ENCODE data around the gene OR6B2. TPM values are rescaled to one million over a fixed set of nuclear protein-coding genes. Genes with fewer than 3 reads are reported as not detected.

OR6B2 gene
- total RNA-seq, 1 donor from 2014 or later, result not detected

GRCh38 chr2:240023792-240024191 is 6.4 kb downstream of the OR6B2 start:
- peaks cover 20% of the 10 kb centered on the region for H3K4me1 ChIP-seq
- intact Hi-C loops (cut with DNase I), result no loop called here
- TF ChIP-seq, protein P1, sequence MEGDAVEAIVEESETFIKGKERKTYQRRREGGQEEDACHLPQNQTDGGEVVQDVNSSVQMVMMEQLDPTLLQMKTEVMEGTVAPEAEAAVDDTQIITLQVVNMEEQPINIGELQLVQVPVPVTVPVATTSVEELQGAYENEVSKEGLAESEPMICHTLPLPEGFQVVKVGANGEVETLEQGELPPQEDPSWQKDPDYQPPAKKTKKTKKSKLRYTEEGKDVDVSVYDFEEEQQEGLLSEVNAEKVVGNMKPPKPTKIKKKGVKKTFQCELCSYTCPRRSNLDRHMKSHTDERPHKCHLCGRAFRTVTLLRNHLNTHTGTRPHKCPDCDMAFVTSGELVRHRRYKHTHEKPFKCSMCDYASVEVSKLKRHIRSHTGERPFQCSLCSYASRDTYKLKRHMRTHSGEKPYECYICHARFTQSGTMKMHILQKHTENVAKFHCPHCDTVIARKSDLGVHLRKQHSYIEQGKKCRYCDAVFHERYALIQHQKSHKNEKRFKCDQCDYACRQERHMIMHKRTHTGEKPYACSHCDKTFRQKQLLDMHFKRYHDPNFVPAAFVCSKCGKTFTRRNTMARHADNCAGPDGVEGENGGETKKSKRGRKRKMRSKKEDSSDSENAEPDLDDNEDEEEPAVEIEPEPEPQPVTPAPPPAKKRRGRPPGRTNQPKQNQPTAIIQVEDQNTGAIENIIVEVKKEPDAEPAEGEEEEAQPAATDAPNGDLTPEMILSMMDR (IDR thresholded peaks at IDR 0.05), result no peak
- H3K27me3 ChIP-seq (ENCODE audit: low read depth), result no peaks in the 10 kb centered on the region
- H3K4me3 ChIP-seq, result peak overlapping the region; percentile 97
- H3K27ac ChIP-seq, result no peak overlapping the region
- peaks cover 26% of the 10 kb centered on the region for H3K36me3 ChIP-seq
- ATAC-seq (no peak), DNase-seq (no peak)
- H3K9me3 ChIP-seq, result no peaks in the 10 kb centered on the region

DNA sequence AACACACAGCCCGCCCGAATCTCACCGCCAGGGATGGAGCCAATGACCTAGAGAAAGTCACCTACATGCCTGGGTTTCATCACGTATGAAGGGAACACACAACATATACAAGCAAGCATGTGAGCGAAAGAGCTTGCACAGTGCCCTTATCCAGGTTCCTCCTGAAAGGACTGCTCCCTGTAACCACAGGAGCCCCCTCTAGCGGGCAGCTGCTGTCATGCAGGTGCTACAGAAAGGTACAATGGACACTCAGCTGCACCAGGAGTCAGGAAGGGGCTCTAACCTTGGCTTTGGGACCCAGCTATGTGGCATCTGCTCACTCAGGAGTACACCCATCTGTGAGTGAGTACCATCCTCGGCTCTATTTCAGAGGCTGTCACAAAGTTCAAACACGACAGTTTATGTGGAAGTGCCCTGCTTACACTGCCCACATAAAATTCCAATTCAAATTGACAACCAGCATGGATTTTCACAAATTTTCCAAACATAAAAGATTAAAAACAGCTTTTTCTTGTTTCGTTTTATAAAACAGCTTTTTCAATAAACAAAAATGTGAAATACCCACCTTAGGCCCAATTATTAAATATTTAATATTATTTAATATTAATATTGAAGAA is 8.6 kb downstream of the OR6B2 start:
- H3K4me1 ChIP-seq, result peaks cover 20% of the 10 kb centered on the region
- TF ChIP-seq, protein P1 (IDR thresholded peaks at IDR 0.05), result peak; percentile 72
- DNase-seq (peak; percentile 82), ATAC-seq (peak in 1 of 2 donors; percentile 45)
- H3K27me3 ChIP-seq (ENCODE audit: low read depth), result no peaks in the 10 kb centered on the region
- H3K9me3 ChIP-seq, result no peaks in the 10 kb centered on the region
- intact Hi-C loops (cut with DNase I), result no loop called here
- H3K27ac ChIP-seq, result no peak overlapping the region
- peaks cover 47% of the 10 kb centered on the region for H3K36me3 ChIP-seq
- no peak overlapping the region for H3K4me3 ChIP-seq

DNA sequence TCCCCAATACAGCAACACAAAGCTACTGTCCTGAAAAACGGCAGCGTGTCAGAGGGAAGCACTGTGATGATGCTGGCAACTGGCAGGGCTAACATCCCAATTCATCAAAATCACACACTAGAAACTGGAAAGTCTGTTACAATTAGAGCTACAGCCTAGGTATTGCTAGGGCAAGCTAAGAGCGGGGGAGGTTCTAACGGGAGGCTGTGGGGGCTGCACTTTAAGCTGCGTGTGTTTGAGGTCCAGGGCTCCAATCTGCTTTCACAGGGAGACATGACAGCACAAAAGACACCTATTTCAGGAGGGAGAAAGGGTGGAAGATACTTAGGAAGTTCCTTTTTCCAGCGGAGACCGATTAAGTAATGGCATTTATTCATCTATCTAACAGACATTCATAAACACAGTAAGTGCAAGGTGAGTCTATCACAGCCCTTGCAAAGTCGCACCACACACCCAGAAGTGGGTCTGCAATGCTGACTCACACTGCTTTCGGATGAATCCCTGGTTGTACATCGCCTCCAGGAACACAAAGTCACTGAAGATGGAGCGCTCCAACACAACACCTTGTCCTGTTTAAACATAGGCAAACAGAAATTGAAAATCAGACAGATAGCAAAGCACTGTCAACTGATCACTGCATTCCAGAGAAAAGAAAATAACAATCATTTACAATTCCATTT is 12.0 kb downstream of the OR6B2 start:
- Histone ChIP-seq H3K27ac (no peak overlapping the region), H3K4me1 (peaks cover 5% of the 10 kb centered on the region), H3K27me3 (ENCODE audit: low read depth) (no peaks in the 10 kb centered on the region), H3K9me3 (no peaks in the 10 kb centered on the region), H3K4me3 (no peak overlapping the region), H3K36me3 (peaks cover 80% of the 10 kb centered on the region)
- TF ChIP-seq, protein P1 (IDR thresholded peaks at IDR 0.05), result no peak
- intact Hi-C loops (cut with DNase I), result no loop called here
- no peak for DNase-seq
- ATAC-seq, result no peak

GRCh38 chr2:240014327-240014726 is 15.9 kb downstream of the OR6B2 start:
- Histone ChIP-seq H3K27ac (no peak overlapping the region), H3K4me3 (no peak overlapping the region), H3K36me3 (peaks cover 99% of the 10 kb centered on the region), H3K4me1 (no peaks in the 10 kb centered on the region), H3K27me3 (ENCODE audit: low read depth) (no peaks in the 10 kb centered on the region), H3K9me3 (no peaks in the 10 kb centered on the region)
- ATAC-seq (no peak), DNase-seq (no peak)
- intact Hi-C loops (cut with DNase I), result no loop called here
- TF ChIP-seq, protein P1 (IDR thresholded peaks at IDR 0.05), result no peak

GRCh38 chr2:240013343-240013742 is 16.9 kb downstream of the OR6B2 start:
- intact Hi-C loops (cut with DNase I), result no loop called here
- Histone ChIP-seq H3K27me3 (ENCODE audit: low read depth) (no peaks in the 10 kb centered on the region), H3K36me3 (peaks cover 99% of the 10 kb centered on the region), H3K4me1 (no peaks in the 10 kb centered on the region), H3K9me3 (no peaks in the 10 kb centered on the region), H3K27ac (no peak overlapping the region), H3K4me3 (no peak overlapping the region)
- TF ChIP-seq, protein P1 (IDR thresholded peaks at IDR 0.05), result no peak
- DNase-seq (no peak), ATAC-seq (no peak)
